NOMO-1 treated with DMSO at 0.1 percent for 48 hours (cell line): ENCODE measurements around the gene HEMK1.

Experiments
- DNase-seq: peaks from one replicate; lab custom pipeline; 2025; ENCODE audit not compliant: unreplicated experiment; lab: John Stamatoyannopoulos, UW

The HEMK1 gene

GRCh38 chr3:50572801-50573371 is 3.6 kb downstream of the HEMK1 start:
- no peak for DNase-seq

- DNase-seq, result no peak
Measured at GRCh38 chr3:50573566-50574443, 4.5 kb downstream of the HEMK1 start.

- DNase-seq, result no peak
Measured at GRCh38 chr3:50574444-50574831, 5.1 kb downstream of the HEMK1 start.

GRCh38 chr3:50575372-50575771 is 6.0 kb downstream of the HEMK1 start:
- DNase-seq, result no peak

- no peak for DNase-seq
Measured at GRCh38 chr3:50577348-50577747, 8.0 kb downstream of the HEMK1 start.

GRCh38 chr3:50580683-50581458 is 11.5 kb downstream of the HEMK1 start:
- no peak for DNase-seq

GRCh38 chr3:50581459-50581842 is 12.1 kb downstream of the HEMK1 start:
- DNase-seq, result no peak

- DNase-seq, result no peak
Measured at GRCh38 chr3:50582083-50582482, 12.8 kb downstream of the HEMK1 start.

GRCh38 chr3:50583897-50584296 is 14.6 kb downstream of the HEMK1 start:
- DNase-seq, result no peak

GRCh38 chr3:50584391-50584790 is 15.1 kb downstream of the HEMK1 start:
- no peak for DNase-seq

- no peak for DNase-seq
Measured at GRCh38 chr3:50585919-50586762, 16.8 kb downstream of the HEMK1 start.

- DNase-seq, result no peak
Measured at GRCh38 chr3:50586763-50587070, 17.4 kb downstream of the HEMK1 start.

- no peak for DNase-seq
Measured at GRCh38 chr3:50587373-50587772, 18.1 kb downstream of the HEMK1 start.

- no peak for DNase-seq
Measured at GRCh38 chr3:50587806-50588758, 18.8 kb downstream of the HEMK1 start.

GRCh38 chr3:50588759-50589433 is 19.6 kb downstream of the HEMK1 start:
- no peak for DNase-seq

GRCh38 chr3:50591196-50591741 is 21.9 kb downstream of the HEMK1 start:
- DNase-seq, result no peak

- peak; percentile 74 for DNase-seq
Measured at GRCh38 chr3:50592568-50592967, 23.2 kb downstream of the HEMK1 start.

GRCh38 chr3:50594253-50594785 is 25.0 kb downstream of the HEMK1 start:
- no peak for DNase-seq
